HepG2 (cell line): ENCODE data around the gene STAT5A. TPM values are rescaled to one million over a fixed set of nuclear protein-coding genes. Genes with fewer than 3 reads are reported as not detected.

Experiments
- ATAC-seq: fragments of 200-7000 bp; cut with Tn5 transposase; 3 replicates; pipeline ENCODE4 v1.9.1; 2020; ENCODE audit warnings: mild to moderate bottlenecking, moderate library complexity
- BruUV-seq: library from RNA; stranded (reverse); fragments of 400-500 nt; replicated peaks from 2 replicates; lab custom pipeline; 2021; lab: Mats Ljungman, UMichigan
- CTCF ChIA-PET: fragments of 300-600 bp; formaldehyde crosslinking; extraction: SDS; loops from one replicate; lab custom pipeline; 2021; ENCODE audit warnings: low total read pairs, inconsistent platforms, low intra/inter-chr PET ratio; lab: Yijun Ruan, JAX
- POLR2A ChIA-PET: fragments of 350-600 bp; sonication (Branson Sonifier 250); formaldehyde crosslinking; loops from one replicate; lab custom pipeline; 2020; ENCODE audit warnings: antibody characterized with exemption, inconsistent platforms; lab: Yijun Ruan, JAX
- DNase-seq: peaks from one replicate; pipeline ENCODE4 v3.0.0-alpha.2; 2015; ENCODE audit warnings: low spot score
- FAIRE-seq: peaks from 3 replicates; lab custom pipeline; 2011; peaks lifted over from hg19 to GRCh38; lab: Jason Lieb, UNC
- H2AFZ ChIP-seq: one replicate; pipeline ENCODE4 v1.6.1; 2011; ENCODE audit warnings: low read length, inconsistent platforms
- H3K27ac ChIP-seq: fragments of 300-600 bp; 3 replicates; pipeline ENCODE4 v1.8.0; 2011; ENCODE audit warnings: mixed run types, mild to moderate bottlenecking, mixed read lengths, low read length, inconsistent platforms; ENCODE audit not compliant: insufficient read depth; ENCODE audit errors: extremely low read length
- H3K27me3 ChIP-seq, 2 experiments: fragments of 200-600 bp in 1 of 2; 2 replicates in 1 of 2; 3 replicates in 1 of 2; pipeline versions ENCODE4 v1.6.0 to v1.8.0; 2011; ENCODE audit warnings: low read length in 2 of 2, mild to moderate bottlenecking in 2 of 2, moderate library complexity in 2 of 2, inconsistent platforms in 1 of 2; ENCODE audit not compliant: insufficient read depth in 2 of 2, control insufficient read depth in 1 of 2
- H3K36me3 ChIP-seq, 2 experiments: fragments of 200-600 bp in 1 of 2; replicated peaks in 1 of 2; 2 replicates in 1 of 2; 3 replicates in 1 of 2; pipeline versions ENCODE4 v1.5.1 to v1.8.0; 2011; ENCODE audit warnings: low read length in 2 of 2, inconsistent platforms in 1 of 2; ENCODE audit not compliant: insufficient read depth in 2 of 2, control insufficient read depth in 1 of 2
- H3K4me1 ChIP-seq: 2 replicates; pipeline ENCODE4 v1.5.1; 2012; ENCODE audit warnings: low read length, inconsistent platforms; ENCODE audit not compliant: insufficient read depth
- H3K4me2 ChIP-seq: 2 replicates; pipeline ENCODE4 v1.6.0; 2011; ENCODE audit warnings: low read depth, low read length, inconsistent platforms
- H3K4me3 ChIP-seq, 3 experiments: fragments of 200-600 bp in 1 of 3; sonication (generic), shearing (Covaris generic) in 1 of 3; replicated peaks in 1 of 3; 2 replicates each; pipeline ENCODE4 v1.5.1; 2011 to 2016; ENCODE audit warnings: low read length in 3 of 3, inconsistent platforms in 2 of 3, low read depth in 2 of 3, mild to moderate bottlenecking in 2 of 3, control low read depth in 1 of 3, mixed read lengths in 1 of 3; ENCODE audit not compliant: insufficient read depth in 1 of 3
- H3K79me2 ChIP-seq: one replicate; pipeline ENCODE4 v1.6.1; 2011; ENCODE audit warnings: low read length, inconsistent platforms; ENCODE audit not compliant: insufficient read depth
- H3K9ac ChIP-seq: 2 replicates; pipeline ENCODE4 v1.6.0; 2011; ENCODE audit warnings: mild to moderate bottlenecking, low read depth, low read length, inconsistent platforms; ENCODE audit not compliant: insufficient read depth
- H3K9me3 ChIP-seq: 2 replicates; pipeline ENCODE4 v1.5.1; 2012; ENCODE audit warnings: mild to moderate bottlenecking, low read length
- H4K20me1 ChIP-seq: 2 replicates; pipeline ENCODE4 v1.6.0; 2011; ENCODE audit warnings: inconsistent platforms, mild to moderate bottlenecking, low read length, moderate library complexity; ENCODE audit not compliant: insufficient read depth
- TCF12 ChIP-seq, 2 experiments: fragments of 450-650 bp in 1 of 2; sonication (generic) in 1 of 2; formaldehyde crosslinking in 1 of 2; IDR thresholded peaks; 2 replicates each; pipeline versions ENCODE4 v1.6.1 to v1.8.0; 2017 to 2022; ENCODE audit warnings: antibody characterized with exemption in 1 of 2, mild to moderate bottlenecking in 1 of 2, missing genetic modification reagents in 1 of 2, moderate library complexity in 1 of 2
- WGBS: methylation state at CpG from one replicate; pipeline ENCODE4 v1.1.6; 2017; ENCODE audit warnings: low lambda C conversion rate; 5-methylcytosine and 5-hydroxymethylcytosine counted together
- in situ Hi-C: cut with HindIII; loops from 2 replicates; pipeline ENCODE4 v1.10.0; 2017; ENCODE audit warnings: low pct_unique_long_range_greater_than_20kb; ENCODE audit not compliant: extremely low pct_ligation_motif_present
- intact Hi-C: fragments of 100-400 bp; cut with micrococcal nuclease; formaldehyde crosslinking; loops from one replicate; pipeline ENCODE4 v1.10.0; 2022; ENCODE audit not compliant: unreplicated experiment
- polyA plus RNA-seq, 8 experiments: library from polyadenylated mRNA; depleted of rRNA in 3 of 8; stranded (reverse) in 7 of 8; unstranded in 1 of 8; fragments of >200 nt; fragmentation: Illumina TruSeq in 4 of 8; extraction: Trizol in 4 of 8; gene quantifications; 2 replicates each; pipeline versions ENCODE4 v1.2.1 to v1.2.3, GENCODE V29; 2011 to 2016; ENCODE audit warnings: low read depth in 4 of 8, missing spikeins in 1 of 8, mixed read lengths in 1 of 8; ENCODE audit not compliant: insufficient read depth in 1 of 8
- total RNA-seq, 5 experiments: library from RNA; depleted of rRNA; stranded (reverse); fragments of >200 nt; fragmentation: Illumina TruSeq; extraction: Trizol; gene quantifications; 2 replicates each; pipeline ENCODE4 v1.2.3, GENCODE V29; 2016; ENCODE audit warnings: low read depth in 1 of 5
- TF ChIP-seq, protein P1 (sequence below): sonication (generic); formaldehyde crosslinking; IDR thresholded peaks from 2 replicates; pipeline ENCODE4 v1.5.0; 2020; ENCODE audit warnings: missing genetic modification reagents
- TF ChIP-seq, protein P2 (sequence below): sonication (generic); formaldehyde crosslinking; conservative IDR thresholded peaks from 2 replicates; pipeline ENCODE4 v1.4.0; 2020; ENCODE audit warnings: missing genetic modification reagents
- TF ChIP-seq, protein P3 (sequence below): sonication (generic); formaldehyde crosslinking; IDR thresholded peaks from 2 replicates; pipeline ENCODE4 v1.4.0; 2020; ENCODE audit warnings: missing genetic modification reagents, borderline replicate concordance

The STAT5A gene
- total and polyA plus RNA-seq, 2 of the 13 experiments (the other 11 are each of a cell fraction or from before 2014, with no cell fraction given), result 1.4 to 4.1 TPM

DNA sequence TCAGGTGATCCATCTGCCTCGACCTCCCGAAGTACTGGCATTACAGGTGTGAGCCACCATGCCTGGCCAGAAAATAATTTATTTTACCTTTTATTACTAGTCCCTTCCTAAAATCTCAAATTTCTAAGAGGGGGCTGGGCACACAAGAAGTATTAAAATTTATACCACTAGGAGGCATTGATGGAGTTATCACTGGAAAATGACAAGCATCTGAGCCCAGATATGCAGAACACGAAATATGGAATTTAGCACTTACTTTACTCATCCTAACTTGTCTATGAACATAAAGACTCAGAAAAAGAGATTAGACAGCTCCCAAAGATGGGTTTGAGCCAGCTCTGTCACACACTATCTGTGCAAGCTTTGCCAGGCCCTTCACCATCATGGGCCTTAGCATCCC is 46.4 kb downstream of the STAT5A start:
- no peak overlapping the region for H3K27ac ChIP-seq
- H3K4me3 ChIP-seq, result no peak overlapping the region
- H3K27me3 ChIP-seq, result no peaks in the 10 kb centered on the region
- in situ Hi-C loops (no loop called here), intact Hi-C loops (no loop called here)
- no TSS peak for BruUV-seq
- WGBS, result 98% methylated on average over 3 of the region's 3 CpGs
- peaks cover 44 to 78% of the 10 kb centered on the region in 2 experiments for H3K36me3 ChIP-seq
- no peaks in the 10 kb centered on the region for H3K79me2 ChIP-seq
- ChIA-PET POLR2A (no interaction called here), CTCF (no interaction called here)
- H4K20me1 ChIP-seq, result no peaks in the 10 kb centered on the region
- DNase-seq, result no peak
- no peaks in the 10 kb centered on the region for H3K4me1 ChIP-seq
- FAIRE-seq, result peak; percentile 4
- no peak overlapping the region for H3K9ac ChIP-seq
- no peaks in the 10 kb centered on the region for H3K9me3 ChIP-seq
- no peak overlapping the region for H2AFZ ChIP-seq
- no peak overlapping the region for H3K4me2 ChIP-seq
- no peak for ATAC-seq
- TF ChIP-seq, protein P1, sequence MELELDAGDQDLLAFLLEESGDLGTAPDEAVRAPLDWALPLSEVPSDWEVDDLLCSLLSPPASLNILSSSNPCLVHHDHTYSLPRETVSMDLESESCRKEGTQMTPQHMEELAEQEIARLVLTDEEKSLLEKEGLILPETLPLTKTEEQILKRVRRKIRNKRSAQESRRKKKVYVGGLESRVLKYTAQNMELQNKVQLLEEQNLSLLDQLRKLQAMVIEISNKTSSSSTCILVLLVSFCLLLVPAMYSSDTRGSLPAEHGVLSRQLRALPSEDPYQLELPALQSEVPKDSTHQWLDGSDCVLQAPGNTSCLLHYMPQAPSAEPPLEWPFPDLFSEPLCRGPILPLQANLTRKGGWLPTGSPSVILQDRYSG (CRISPR knock-in tag), result no peak
- TF ChIP-seq, protein P2, sequence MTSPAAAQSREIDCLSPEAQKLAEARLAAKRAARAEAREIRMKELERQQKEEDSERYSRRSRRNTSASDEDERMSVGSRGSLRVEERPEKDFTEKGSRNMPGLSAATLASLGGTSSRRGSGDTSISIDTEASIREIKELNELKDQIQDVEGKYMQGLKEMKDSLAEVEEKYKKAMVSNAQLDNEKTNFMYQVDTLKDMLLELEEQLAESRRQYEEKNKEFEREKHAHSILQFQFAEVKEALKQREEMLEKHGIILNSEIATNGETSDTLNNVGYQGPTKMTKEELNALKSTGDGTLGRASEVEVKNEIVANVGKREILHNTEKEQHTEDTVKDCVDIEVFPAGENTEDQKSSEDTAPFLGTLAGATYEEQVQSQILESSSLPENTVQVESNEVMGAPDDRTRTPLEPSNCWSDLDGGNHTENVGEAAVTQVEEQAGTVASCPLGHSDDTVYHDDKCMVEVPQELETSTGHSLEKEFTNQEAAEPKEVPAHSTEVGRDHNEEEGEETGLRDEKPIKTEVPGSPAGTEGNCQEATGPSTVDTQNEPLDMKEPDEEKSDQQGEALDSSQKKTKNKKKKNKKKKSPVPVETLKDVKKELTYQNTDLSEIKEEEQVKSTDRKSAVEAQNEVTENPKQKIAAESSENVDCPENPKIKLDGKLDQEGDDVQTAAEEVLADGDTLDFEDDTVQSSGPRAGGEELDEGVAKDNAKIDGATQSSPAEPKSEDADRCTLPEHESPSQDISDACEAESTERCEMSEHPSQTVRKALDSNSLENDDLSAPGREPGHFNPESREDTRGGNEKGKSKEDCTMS (CRISPR knock-in tag), result no peak

DNA sequence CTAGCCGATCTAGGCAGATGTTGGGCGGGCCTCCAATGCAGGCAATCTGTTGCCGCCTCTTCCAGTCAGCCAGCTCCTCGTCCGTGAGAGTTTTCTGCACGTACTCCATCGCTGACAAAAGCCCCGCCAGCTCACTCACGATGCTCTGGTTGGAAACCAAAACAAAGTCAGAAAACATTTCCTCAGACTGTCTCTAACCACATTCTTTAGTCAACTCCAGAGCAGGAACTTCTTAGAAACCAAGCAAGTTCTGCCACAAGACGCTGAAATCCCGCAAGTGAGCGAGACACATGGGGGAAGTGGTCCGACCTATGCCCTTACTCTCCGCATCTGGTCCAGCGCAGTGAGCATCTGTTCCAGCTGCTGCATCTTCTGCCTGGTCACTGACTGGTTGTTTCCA is 49.1 kb downstream of the STAT5A start:
- in situ Hi-C loops (no loop called here), intact Hi-C loops (no loop called here)
- Histone ChIP-seq H3K4me1 (no peaks in the 10 kb centered on the region), H3K27me3 (no peaks in the 10 kb centered on the region), H4K20me1 (no peaks in the 10 kb centered on the region), H3K9ac (no peak overlapping the region), H3K27ac (no peak overlapping the region), H3K4me2 (no peak overlapping the region), H3K79me2 (no peaks in the 10 kb centered on the region), H3K4me3 (no peak overlapping the region), H3K36me3 (peaks cover 45 to 82% of the 10 kb centered on the region in 2 experiments), H3K9me3 (no peaks in the 10 kb centered on the region), H2AFZ (no peak overlapping the region)
- no TSS peak for BruUV-seq
- CTCF ChIA-PET, result no interaction called here
- no peak for DNase-seq
- no peak for ATAC-seq
- WGBS, result 97% methylated on average over 15 of the region's 15 CpGs
- TF ChIP-seq, protein P3, sequence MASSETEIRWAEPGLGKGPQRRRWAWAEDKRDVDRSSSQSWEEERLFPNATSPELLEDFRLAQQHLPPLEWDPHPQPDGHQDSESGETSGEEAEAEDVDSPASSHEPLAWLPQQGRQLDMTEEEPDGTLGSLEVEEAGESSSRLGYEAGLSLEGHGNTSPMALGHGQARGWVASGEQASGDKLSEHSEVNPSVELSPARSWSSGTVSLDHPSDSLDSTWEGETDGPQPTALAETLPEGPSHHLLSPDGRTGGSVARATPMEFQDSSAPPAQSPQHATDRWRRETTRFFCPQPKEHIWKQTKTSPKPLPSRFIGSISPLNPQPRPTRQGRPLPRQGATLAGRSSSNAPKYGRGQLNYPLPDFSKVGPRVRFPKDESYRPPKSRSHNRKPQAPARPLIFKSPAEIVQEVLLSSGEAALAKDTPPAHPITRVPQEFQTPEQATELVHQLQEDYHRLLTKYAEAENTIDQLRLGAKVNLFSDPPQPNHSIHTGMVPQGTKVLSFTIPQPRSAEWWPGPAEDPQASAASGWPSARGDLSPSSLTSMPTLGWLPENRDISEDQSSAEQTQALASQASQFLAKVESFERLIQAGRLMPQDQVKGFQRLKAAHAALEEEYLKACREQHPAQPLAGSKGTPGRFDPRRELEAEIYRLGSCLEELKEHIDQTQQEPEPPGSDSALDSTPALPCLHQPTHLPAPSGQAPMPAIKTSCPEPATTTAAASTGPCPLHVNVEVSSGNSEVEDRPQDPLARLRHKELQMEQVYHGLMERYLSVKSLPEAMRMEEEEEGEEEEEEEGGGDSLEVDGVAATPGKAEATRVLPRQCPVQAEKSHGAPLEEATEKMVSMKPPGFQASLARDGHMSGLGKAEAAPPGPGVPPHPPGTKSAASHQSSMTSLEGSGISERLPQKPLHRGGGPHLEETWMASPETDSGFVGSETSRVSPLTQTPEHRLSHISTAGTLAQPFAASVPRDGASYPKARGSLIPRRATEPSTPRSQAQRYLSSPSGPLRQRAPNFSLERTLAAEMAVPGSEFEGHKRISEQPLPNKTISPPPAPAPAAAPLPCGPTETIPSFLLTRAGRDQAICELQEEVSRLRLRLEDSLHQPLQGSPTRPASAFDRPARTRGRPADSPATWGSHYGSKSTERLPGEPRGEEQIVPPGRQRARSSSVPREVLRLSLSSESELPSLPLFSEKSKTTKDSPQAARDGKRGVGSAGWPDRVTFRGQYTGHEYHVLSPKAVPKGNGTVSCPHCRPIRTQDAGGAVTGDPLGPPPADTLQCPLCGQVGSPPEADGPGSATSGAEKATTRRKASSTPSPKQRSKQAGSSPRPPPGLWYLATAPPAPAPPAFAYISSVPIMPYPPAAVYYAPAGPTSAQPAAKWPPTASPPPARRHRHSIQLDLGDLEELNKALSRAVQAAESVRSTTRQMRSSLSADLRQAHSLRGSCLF (CRISPR knock-in tag), result no peak
- no peak for TF ChIP-seq TCF12 (IDR thresholded peaks at IDR 0.05)
- TF ChIP-seq TCF12 (CRISPR knock-in tag; IDR thresholded peaks at IDR 0.05), result no peak
- no peak for FAIRE-seq
- POLR2A ChIA-PET, result no interaction called here
